Activated CD4-positive, alpha-beta memory T cell treated with anti-CD3 and anti-CD28 coated beads, Interleukin-2, amount 10 ng/mL, durations not matched to agents 7 days and 5 days (primary cell): Measurements from ENCODE around the gene SEMA7A. TPM values are rescaled to one million over a fixed set of nuclear protein-coding genes. Genes with fewer than 3 reads are reported as not detected.
A peak's percentile ranks its signal among the peaks of the same experiment; 100 is the strongest.

ENCODE experiments used
- CTCF ChIA-PET: fragments of 350-600 bp; sonication (Branson Sonifier 250); formaldehyde crosslinking; loops from one replicate; lab custom pipeline; 2021; ENCODE audit warnings: antibody characterized with exemption, inconsistent platforms; lab: Charles Lee
- POLR2A ChIA-PET: fragments of 350-600 bp; sonication (Branson Sonifier 250); formaldehyde crosslinking; loops from one replicate; lab custom pipeline; 2021; ENCODE audit warnings: antibody characterized with exemption; lab: Charles Lee
- DNase-seq: peaks from one replicate; pipeline ENCODE4 v3.0.0-alpha.2; 2020
- H3K27ac Mint-ChIP-seq: one replicate; pipeline ENCODE4 v1.8.0; 2021; ENCODE audit warnings: mild to moderate bottlenecking, mixed read lengths
- H3K27me3 Mint-ChIP-seq: one replicate; pipeline ENCODE4 v1.8.0; 2021; ENCODE audit warnings: mixed read lengths
- H3K36me3 Mint-ChIP-seq: one replicate; pipeline ENCODE4 v1.8.0; 2021; ENCODE audit warnings: low read depth, mixed read lengths
- H3K4me1 Mint-ChIP-seq: one replicate; pipeline ENCODE4 v1.8.0; 2021; ENCODE audit warnings: mixed read lengths
- H3K4me3 Mint-ChIP-seq: one replicate; pipeline ENCODE4 v1.8.0; 2021; ENCODE audit warnings: mild to moderate bottlenecking, mixed read lengths
- H3K9me3 Mint-ChIP-seq: one replicate; pipeline ENCODE4 v1.8.0; 2021; ENCODE audit warnings: mixed read lengths
- total RNA-seq, 2 experiments: library from RNA; stranded (reverse); gene quantifications; one replicate each; pipeline ENCODE4 v1.2.3, GENCODE V29; 2021

SEMA7A gene
- total RNA-seq, 2 experiments from 2014 or later = 3.8 to 4.3 TPM

DNA sequence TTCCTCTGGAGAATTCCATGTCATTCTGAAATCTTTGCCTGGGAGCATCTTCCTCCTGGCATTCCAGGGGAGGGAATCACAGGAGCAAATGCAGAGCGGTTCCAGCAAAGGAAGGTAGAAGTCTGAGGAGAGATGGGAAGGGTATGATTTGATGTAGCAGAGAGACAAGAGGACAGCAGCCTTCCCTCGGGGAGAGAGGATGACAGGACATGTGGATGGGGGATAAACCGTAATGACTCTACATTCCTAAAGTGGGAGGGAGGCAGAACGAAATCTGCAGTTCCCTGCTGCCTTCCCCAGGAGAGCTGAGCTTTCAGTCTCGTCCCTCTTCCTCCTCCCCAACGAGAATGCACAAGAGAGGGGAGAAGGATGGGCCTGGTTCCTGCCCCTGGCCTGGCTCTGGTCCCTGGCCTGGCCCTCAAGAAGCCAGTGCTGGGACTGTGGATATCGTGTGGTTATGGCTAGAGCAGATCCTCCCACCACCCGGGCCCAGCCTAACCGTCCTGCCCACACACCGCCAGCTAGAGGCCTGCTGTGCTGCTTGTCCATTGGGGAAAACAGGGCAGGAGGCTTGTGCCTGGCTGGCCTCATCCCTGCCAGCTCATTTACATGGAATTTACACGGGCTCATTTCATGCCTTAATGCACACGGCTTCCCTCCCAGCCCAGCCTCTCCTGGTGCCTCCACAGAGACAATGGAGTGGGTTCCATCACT is 26.6 kb downstream of the SEMA7A start:
- Mint-ChIP-seq H3K4me3 (no peak overlapping the region), H3K9me3 (no peaks in the 10 kb centered on the region), H3K4me1 (peaks cover 24% of the 10 kb centered on the region), H3K27me3 (no peaks in the 10 kb centered on the region), H3K36me3 (no peaks in the 10 kb centered on the region), H3K27ac (no peak overlapping the region)
- ChIA-PET POLR2A (no interaction called here), CTCF (interaction anchor here (7.6 kb wide), 1 partner anchor 23 kb away, joined by 61 read pairs; no protein-coding TSS in a partner anchor)
- DNase-seq = no peak

DNA sequence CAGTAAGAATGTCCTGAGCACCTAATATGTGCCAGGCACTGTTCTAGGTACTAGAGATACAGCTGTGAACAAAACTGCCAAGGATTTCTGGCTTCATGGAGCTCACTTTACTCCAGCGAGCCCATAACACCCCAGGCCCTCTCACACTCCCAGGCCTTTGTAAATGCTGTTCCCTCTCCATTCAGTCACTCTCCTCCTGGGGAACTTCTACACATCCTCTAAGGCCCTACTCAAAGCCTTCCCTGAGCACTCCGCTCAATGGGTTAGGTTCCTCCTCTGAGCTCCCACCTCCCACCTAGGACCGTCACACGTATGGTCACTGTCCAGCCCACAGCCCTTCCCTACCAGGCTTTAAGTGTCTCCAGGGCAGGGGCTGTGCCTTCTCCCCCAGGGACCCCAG is 27.2 kb downstream of the SEMA7A start:
- Mint-ChIP-seq H3K36me3 (no peaks in the 10 kb centered on the region), H3K4me1 (peaks cover 30% of the 10 kb centered on the region), H3K4me3 (no peak overlapping the region), H3K27ac (no peak overlapping the region), H3K9me3 (no peaks in the 10 kb centered on the region), H3K27me3 (no peaks in the 10 kb centered on the region)
- DNase-seq = no peak
- ChIA-PET POLR2A (interaction anchor here (1.8 kb wide), 1 partner anchor 55 kb away, joined by 5 read pairs; the partner anchor contains the start of gene UBL7), CTCF (interaction anchor here (0.5 to 7.6 kb wide), 2 partner anchors 23 to 33 kb away, joined by 5 to 61 read pairs; no protein-coding TSS in a partner anchor)

DNA sequence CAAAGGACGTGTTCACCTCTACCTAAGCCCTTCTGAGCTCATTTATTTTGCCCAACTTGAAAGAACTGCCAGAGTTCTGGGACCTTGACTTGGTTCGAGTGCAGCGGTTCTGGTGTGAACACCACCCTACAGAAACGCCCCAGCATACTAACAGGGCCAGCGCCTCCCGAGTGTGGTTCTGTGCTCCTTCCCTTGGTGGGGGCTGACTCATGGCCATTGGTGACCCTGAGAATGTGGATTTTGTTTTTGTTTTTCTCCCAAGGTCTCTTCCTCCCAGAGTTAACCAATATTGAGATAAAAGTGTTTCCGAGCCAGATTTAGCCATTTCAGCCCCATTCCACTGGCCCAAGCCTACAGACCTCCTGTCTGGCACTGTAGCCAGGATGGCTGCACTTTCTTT is 27.9 kb downstream of the SEMA7A start:
- H3K4me1 Mint-ChIP-seq = peaks cover 37% of the 10 kb centered on the region
- no peaks in the 10 kb centered on the region for H3K36me3 Mint-ChIP-seq
- no peaks in the 10 kb centered on the region for H3K27me3 Mint-ChIP-seq
- no peaks in the 10 kb centered on the region for H3K9me3 Mint-ChIP-seq
- DNase-seq = no peak
- H3K27ac Mint-ChIP-seq = no peak overlapping the region
- ChIA-PET POLR2A (interaction anchor here (1.8 kb wide), 1 partner anchor 55 kb away, joined by 5 read pairs; the partner anchor contains the start of gene UBL7), CTCF (interaction anchor here (0.5 to 7.6 kb wide), 2 partner anchors 22 to 32 kb away, joined by 5 to 61 read pairs; no protein-coding TSS in a partner anchor)
- H3K4me3 Mint-ChIP-seq = no peak overlapping the region

DNA sequence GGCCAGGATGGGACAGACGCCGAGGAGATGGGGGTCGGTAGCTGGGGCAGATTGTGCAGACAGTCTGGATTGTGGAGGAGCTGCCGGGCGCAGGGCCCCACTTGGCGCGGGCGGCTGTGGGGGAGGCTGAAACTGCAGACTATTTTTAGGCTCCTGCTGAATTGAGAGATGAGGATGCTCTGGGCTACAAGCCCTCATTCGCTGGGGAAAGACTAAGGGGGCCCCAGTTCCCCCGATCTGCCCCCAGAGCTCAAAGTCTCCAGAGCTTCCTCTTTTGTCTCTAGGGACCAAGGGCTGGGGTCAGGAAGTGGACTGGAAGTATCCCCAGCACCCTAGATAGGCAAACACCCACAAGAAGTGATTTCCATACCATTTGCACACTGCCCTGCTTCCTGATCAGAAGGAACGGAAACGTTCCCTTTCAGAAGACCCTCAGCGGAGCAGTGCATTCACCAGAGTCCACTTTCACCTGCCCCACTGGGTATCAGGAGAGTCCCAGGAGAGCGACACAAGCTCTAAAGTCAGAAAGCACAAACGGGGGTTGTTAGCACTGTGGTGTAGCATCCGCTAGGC is 29.7 kb downstream of the SEMA7A start:
- H3K4me3 Mint-ChIP-seq = no peak overlapping the region
- peaks cover 53% of the 10 kb centered on the region for H3K4me1 Mint-ChIP-seq
- no peaks in the 10 kb centered on the region for H3K36me3 Mint-ChIP-seq
- peak overlapping the region; percentile 74 for H3K27ac Mint-ChIP-seq
- ChIA-PET POLR2A (interaction anchor here (1.1 to 2.5 kb wide), 6 partner anchors 10 to 142 kb away, joined by 3 to 42 read pairs (median 6); partner anchors contain the start of gene ARID3B), CTCF (interaction anchor here (0.7 to 7.6 kb wide), 4 partner anchors 20 to 35 kb away, joined by 3 to 61 read pairs (median 10); no protein-coding TSS in a partner anchor)
- H3K27me3 Mint-ChIP-seq = no peaks in the 10 kb centered on the region
- DNase-seq = no peak
- H3K9me3 Mint-ChIP-seq = no peaks in the 10 kb centered on the region

DNA sequence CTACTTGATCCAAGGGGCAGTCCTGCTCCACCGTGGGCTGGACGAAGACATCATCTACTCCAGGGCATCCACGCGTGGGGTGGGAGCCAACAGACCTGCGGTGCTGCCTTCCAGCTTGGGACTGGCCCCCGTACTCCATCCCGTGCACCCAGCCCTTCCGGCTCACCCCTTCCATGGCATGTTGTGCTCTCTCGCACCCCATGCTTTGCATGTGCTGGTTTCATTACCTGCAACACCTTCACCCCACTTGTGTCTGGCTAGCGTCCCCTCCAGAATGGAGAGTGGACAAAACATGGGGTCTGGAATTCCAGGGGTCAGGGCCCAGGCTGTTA is 30.2 kb downstream of the SEMA7A start:
- Mint-ChIP-seq H3K27ac (peak overlapping the region; percentile 74), H3K27me3 (no peaks in the 10 kb centered on the region), H3K4me3 (no peak overlapping the region), H3K36me3 (no peaks in the 10 kb centered on the region), H3K4me1 (peaks cover 57% of the 10 kb centered on the region), H3K9me3 (no peaks in the 10 kb centered on the region)
- DNase-seq = no peak
- ChIA-PET CTCF (interaction anchor here (1.4 to 7.6 kb wide), 4 partner anchors 20 to 38 kb away, joined by 5 to 61 read pairs (median 10); no protein-coding TSS in a partner anchor), POLR2A (interaction anchor here (0.9 to 4.0 kb wide), 9 partner anchors 11 to 142 kb away, joined by 3 to 42 read pairs (median 4); partner anchors contain the start of genes ARID3B and UBL7)

DNA sequence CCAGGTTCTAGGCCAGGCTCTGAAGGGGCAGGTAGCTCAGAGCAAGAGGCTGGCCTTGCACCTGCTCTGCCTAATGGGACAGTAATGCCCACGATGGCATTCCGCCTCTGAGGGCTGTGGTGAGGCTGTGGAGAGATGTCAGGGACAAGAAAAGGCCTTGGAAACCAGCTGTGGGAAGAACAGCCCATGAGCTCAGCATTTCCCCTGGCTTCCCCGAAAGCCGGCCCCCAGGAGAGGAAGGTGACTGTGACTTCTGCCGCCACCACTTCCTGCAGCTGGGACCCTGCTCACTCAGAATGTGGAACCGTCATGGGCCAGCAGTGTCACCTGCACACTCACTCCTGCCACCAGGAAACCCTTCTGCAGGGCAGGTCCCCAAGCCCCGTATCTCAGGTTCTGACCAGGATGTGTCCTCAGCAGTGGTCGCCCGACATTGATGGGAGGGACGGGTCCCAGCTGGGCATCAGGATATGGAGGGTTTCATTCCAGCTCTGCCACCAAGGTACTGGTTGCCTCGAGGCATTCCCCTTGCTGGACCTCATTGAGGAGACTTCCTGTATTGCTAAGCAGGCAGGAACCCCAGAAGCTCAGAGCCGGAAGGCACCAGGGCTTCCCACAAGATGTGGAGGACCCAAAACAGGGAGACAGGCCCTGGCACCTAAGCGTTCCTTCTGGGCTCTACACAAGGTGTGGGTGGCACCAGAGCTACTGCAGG is 30.7 kb downstream of the SEMA7A start:
- no peaks in the 10 kb centered on the region for H3K36me3 Mint-ChIP-seq
- no peaks in the 10 kb centered on the region for H3K27me3 Mint-ChIP-seq
- peak overlapping the region; percentile 17 for H3K4me3 Mint-ChIP-seq
- DNase-seq = peak; percentile 85
- ChIA-PET CTCF (interaction anchor here (0.7 to 7.6 kb wide), 7 partner anchors 19 to 150 kb away, joined by 3 to 61 read pairs (median 5); no protein-coding TSS in a partner anchor), POLR2A (interaction anchor here (0.8 to 4.0 kb wide), 12 partner anchors 10 to 384 kb away, joined by 3 to 42 read pairs (median 4); partner anchors contain the start of genes ARID3B and UBL7)
- no peaks in the 10 kb centered on the region for H3K9me3 Mint-ChIP-seq
- peak overlapping the region; percentile 74 for H3K27ac Mint-ChIP-seq
- peaks cover 62% of the 10 kb centered on the region for H3K4me1 Mint-ChIP-seq

DNA sequence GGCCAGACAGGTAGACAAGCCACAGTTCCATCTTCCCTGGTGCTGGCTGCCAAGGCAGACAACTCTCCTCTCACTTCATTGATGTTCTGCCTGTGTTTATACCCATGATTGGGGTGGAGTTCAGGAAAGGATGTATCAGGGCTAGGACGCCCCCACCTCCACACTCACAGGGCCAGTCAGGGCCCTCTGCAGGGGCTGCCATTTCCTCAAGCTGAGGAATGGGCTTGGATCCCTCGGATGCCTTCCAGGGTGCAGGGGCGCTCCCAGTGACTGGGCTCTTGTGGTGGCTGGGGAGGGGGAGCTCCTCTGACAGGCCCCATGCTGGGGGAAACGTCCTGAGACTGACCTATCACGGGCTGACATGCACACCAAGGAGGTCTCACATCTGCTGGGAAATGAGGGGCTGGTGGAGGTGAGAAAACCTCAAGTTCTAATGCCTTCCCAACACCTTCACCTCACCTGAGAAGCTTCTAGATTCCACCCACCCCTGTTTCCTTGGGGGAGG is 31.4 kb downstream of the SEMA7A start:
- Mint-ChIP-seq H3K4me3 (no peak overlapping the region), H3K27me3 (no peaks in the 10 kb centered on the region), H3K4me1 (peaks cover 68% of the 10 kb centered on the region), H3K9me3 (no peaks in the 10 kb centered on the region), H3K27ac (peak overlapping the region; percentile 74), H3K36me3 (no peaks in the 10 kb centered on the region)
- ChIA-PET POLR2A (interaction anchor here (0.7 to 4.0 kb wide), 10 partner anchors 9 to 385 kb away, joined by 3 to 42 read pairs (median 4); partner anchors contain the start of genes ARID3B and UBL7), CTCF (interaction anchor here (0.7 to 7.6 kb wide), 7 partner anchors 19 to 151 kb away, joined by 3 to 61 read pairs (median 5); no protein-coding TSS in a partner anchor)
- DNase-seq = no peak

DNA sequence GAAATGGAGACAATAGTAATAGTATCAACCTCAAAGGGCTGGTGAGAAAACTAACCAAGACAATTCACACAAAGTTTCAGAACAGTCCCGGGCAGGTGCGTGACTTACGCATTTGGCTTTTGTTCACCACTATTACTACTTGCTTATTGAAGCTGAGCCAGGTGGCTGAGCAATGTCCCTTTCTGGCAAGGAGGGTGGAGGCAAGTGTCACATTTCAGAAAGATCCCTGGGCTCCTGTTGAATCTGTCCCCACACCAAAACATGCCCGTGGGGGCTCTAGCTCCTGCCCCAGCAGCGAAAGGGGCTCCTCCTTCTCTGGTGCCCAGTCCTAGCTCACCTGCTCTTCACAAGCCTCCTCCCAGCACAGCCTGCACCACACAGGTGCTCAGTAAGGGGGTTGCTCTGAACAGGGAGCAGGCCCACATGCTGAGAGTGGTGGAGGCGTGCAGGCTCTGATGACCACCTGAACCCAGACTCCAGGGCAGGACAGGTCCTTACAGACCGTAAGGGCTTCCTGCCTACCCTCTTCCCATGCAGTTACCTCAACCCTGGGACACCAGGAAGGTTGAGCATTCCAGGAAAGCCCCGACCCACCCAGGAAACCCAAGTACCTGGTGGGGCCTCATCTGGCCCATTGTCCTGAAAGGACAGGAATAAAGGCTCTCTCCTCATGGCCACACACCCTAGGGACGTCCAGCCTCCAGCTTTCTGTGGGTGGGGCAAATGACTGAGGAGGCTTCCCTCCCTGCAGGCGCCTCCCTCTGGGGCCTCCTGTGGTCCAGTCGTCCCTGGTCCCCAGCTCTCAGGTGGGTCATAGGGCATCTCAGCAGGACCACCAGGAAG is 32.6 kb downstream of the SEMA7A start:
- Mint-ChIP-seq H3K27me3 (no peaks in the 10 kb centered on the region), H3K9me3 (no peaks in the 10 kb centered on the region), H3K4me1 (peaks cover 78% of the 10 kb centered on the region), H3K36me3 (no peaks in the 10 kb centered on the region), H3K4me3 (no peak overlapping the region), H3K27ac (peak overlapping the region; percentile 74)
- POLR2A ChIA-PET = interaction anchor here (1.0 to 4.0 kb wide), 5 partner anchors 16 to 140 kb away, joined by 3 to 23 read pairs (median 5); partner anchors contain the start of genes ARID3B and UBL7
- peak; percentile 42 for DNase-seq
- CTCF ChIA-PET = interaction anchor here (1.0 to 7.6 kb wide), 3 partner anchors 17 to 36 kb away, joined by 3 to 61 read pairs (median 4); no protein-coding TSS in a partner anchor

DNA sequence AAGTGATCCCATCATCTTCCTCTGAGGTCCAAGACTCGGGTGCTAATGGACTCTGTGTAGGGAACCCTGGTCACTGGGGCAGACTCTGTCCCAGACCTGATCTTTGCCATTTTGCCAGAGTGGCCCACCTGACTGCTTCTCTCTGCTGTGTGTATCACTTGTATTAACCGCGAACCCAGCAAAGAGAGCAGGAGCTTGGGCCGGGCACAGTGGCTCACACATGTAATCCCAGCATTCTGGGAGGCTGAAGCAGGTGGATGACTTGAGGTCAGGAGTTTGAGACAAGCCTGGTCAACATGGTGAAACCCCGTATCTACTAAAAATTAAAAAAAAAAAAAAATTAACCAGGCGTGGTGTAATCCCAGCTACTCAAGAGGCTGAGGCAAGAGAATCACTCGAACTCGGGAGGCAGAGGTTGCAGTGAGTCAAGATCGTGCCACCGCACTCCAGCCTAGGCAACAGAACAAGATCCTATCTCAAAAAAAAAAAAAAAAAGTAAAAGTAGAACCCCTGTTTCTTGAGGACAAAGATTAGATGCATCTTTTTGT is 33.4 kb downstream of the SEMA7A start:
- Mint-ChIP-seq H3K4me3 (no peak overlapping the region), H3K36me3 (no peaks in the 10 kb centered on the region), H3K9me3 (no peaks in the 10 kb centered on the region), H3K4me1 (peaks cover 78% of the 10 kb centered on the region), H3K27me3 (no peaks in the 10 kb centered on the region), H3K27ac (peak overlapping the region; percentile 71)
- CTCF ChIA-PET = interaction anchor here (1.5 to 7.6 kb wide), 2 partner anchors 17 to 37 kb away, joined by 4 to 61 read pairs; no protein-coding TSS in a partner anchor
- POLR2A ChIA-PET = interaction anchor here (1.0 to 4.0 kb wide), 5 partner anchors 16 to 141 kb away, joined by 3 to 23 read pairs (median 5); partner anchors contain the start of genes ARID3B and UBL7
- peak; percentile 56 for DNase-seq

DNA sequence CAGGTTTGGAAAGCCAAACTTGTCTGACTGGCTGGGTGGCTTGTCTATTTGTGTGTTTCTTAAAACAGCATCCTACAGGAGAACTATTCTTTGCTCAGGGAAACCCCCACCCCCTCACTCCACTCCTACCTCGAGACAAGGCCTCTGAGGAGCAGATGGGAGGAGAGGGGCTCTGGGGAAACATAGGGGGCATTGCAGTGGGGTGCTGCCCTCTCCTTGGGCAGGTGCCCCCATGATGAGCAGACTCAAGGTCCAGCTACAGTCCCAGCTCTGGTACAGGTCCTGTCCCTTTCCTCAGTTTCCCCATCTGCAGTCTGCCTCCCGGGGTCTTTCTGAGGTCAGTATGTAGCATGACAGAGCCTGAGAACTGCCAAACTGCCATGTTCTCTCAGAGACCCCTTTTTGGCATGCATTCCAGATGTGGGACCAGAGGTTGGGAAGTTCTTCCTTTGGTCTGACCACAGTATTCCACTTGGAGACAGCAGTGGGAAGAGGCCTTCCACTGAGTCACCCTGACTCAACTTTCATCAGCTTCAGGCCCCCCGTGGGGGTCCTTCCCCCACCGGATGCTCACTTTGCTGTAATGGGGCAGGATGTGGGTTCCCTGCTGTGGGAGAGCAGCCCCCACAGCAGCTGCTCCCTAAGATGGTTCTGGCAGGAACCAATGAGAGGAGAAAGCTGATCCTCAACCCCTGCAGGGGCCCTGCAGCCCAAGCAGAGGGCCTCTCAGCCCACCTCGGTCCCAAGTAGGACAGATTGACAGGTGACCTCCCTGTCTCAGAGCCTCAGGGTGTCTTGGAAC is 34.0 kb downstream of the SEMA7A start:
- peaks cover 78% of the 10 kb centered on the region for H3K4me1 Mint-ChIP-seq
- H3K9me3 Mint-ChIP-seq = no peaks in the 10 kb centered on the region
- DNase-seq = peak; percentile 72

More for the DNA sequence above, 34.0 kb downstream of the SEMA7A start:
- CTCF ChIA-PET = interaction anchor here (0.9 to 7.6 kb wide), 3 partner anchors 16 to 38 kb away, joined by 3 to 61 read pairs (median 4); no protein-coding TSS in a partner anchor
- no peaks in the 10 kb centered on the region for H3K27me3 Mint-ChIP-seq
- H3K36me3 Mint-ChIP-seq = no peaks in the 10 kb centered on the region
- no peak overlapping the region for H3K4me3 Mint-ChIP-seq
- POLR2A ChIA-PET = interaction anchor here (0.7 to 4.0 kb wide), 3 partner anchors 15 to 61 kb away, joined by 4 to 23 read pairs (median 20); partner anchors contain the start of genes SEMA7A and UBL7
- H3K27ac Mint-ChIP-seq = peak overlapping the region; percentile 71
